GM12872 (cell line): ENCODE data around the gene HOMEZ.
A peak's percentile ranks its signal among the peaks of the same experiment; 100 is the strongest.

Experiments used
- TF ChIP-seq, protein P1 (sequence below): IDR thresholded peaks from 3 replicates; pipeline ENCODE4 v1.5.1; 2011; ENCODE audit warnings: low read depth, mild to moderate bottlenecking, low read length, moderate library complexity; ENCODE audit not compliant: insufficient read depth

Gene HOMEZ, protein sequence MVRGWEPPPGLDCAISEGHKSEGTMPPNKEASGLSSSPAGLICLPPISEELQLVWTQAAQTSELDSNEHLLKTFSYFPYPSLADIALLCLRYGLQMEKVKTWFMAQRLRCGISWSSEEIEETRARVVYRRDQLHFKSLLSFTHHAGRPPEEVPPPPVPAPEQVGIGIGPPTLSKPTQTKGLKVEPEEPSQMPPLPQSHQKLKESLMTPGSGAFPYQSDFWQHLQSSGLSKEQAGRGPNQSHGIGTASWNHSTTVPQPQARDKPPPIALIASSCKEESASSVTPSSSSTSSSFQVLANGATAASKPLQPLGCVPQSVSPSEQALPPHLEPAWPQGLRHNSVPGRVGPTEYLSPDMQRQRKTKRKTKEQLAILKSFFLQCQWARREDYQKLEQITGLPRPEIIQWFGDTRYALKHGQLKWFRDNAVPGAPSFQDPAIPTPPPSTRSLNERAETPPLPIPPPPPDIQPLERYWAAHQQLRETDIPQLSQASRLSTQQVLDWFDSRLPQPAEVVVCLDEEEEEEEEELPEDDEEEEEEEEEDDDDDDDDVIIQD

DNA sequence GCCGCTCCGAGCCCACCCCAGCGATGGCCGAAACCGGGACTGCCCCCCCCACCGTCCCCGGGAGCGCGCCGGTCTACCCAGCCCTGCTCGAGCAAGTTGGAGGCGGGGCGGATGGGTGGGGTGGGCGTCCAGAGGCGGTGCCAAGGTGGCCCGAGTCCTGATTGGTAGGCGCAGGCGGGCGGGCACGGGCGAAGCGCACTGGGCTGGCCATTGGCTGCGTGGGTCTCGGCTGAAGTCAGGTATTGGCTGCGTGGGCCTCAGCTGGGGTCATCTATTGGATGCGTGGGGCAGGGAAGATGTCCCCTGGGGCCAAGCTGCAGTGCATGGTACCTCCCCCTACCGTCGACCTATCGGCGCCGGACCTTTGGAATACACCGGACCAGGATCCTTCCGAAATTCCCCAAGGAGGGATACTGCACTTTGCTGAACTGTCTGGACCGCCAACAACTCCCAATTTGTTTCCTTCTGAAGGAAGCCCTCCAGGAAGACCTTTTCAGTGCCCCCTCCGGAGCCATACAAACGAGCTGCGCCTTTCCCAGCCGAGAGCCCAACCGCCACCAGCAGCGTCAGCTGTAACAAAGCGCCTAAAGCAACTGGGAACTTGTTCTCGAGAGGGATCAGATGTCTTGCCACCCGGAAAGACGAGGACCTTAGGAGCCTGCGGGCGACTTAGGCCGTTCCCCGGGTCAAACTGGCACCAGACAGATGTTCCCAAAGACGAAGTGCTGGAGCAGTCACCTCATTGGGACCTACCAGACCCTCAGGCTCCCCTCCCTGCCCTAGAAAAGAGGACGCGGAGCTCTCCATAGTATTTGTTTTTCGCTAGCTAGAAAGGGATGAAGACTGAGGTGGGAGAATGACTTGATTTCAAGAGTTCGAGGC is at the start of gene HOMEZ:
TSS of gene HOMEZ (minus strand) at position 113 of the 882 bp plus-strand sequence. CDS start 180 bp downstream, outside the sequence.
- TF ChIP-seq, protein P1, sequence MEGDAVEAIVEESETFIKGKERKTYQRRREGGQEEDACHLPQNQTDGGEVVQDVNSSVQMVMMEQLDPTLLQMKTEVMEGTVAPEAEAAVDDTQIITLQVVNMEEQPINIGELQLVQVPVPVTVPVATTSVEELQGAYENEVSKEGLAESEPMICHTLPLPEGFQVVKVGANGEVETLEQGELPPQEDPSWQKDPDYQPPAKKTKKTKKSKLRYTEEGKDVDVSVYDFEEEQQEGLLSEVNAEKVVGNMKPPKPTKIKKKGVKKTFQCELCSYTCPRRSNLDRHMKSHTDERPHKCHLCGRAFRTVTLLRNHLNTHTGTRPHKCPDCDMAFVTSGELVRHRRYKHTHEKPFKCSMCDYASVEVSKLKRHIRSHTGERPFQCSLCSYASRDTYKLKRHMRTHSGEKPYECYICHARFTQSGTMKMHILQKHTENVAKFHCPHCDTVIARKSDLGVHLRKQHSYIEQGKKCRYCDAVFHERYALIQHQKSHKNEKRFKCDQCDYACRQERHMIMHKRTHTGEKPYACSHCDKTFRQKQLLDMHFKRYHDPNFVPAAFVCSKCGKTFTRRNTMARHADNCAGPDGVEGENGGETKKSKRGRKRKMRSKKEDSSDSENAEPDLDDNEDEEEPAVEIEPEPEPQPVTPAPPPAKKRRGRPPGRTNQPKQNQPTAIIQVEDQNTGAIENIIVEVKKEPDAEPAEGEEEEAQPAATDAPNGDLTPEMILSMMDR: no peak

DNA sequence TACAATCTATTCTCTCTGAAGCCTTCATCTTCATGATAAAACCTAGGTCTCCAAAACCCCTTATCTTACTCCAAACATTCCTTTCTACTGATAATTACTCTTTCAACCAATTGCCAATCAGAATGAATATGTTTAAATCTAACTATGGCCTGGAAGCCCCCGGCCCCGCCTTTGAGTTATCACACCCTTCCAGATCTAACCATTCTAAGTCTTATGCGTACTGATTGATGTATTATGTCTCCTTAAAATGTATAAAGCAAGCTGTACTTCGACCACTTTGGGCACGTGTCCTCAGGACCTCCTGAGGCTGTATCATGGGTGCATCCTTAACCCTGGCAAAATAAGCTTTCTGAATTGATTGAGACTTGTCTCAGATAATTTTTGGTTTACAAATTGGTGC is 49.7 kb upstream of the HOMEZ start:
- TF ChIP-seq, protein P1: no peak

DNA sequence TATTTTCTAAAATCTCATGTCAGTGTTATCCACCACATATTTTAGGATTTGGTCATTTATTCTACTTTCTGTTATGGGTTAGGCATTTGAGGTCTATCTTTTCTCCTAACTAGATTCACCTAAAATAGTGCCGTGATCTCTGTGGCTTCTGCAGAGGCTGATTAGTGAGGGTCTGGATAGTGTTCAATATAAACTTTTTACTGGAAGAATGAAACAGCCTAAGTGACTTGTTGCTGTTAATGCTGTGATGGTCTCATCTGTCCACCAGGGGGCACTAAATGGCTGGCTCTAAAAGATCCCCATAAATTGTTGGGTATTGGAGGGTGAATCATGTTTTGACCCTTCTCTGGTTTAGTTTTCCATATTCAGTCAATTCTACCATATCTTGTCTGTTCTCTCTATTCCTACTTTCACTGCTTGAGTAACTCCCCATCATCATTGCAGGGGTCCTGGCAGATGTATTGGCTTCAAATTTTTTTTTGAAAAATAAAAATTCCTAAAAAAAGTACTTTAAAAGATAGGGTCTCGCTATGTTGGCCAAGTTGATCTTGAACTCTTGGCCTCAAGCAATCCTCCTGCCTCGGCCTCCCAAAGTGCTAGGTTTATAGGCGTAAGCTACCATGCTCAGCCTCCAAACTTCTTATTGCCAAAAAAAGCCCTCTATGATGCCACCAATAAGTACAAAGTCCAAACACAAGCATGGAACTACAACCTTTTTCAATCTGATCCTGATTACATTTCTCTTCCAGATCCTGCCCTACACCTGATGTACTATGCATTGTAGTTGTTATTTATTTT is 42.2 kb upstream of the HOMEZ start:
- TF ChIP-seq, protein P1: peak; percentile 85

DNA sequence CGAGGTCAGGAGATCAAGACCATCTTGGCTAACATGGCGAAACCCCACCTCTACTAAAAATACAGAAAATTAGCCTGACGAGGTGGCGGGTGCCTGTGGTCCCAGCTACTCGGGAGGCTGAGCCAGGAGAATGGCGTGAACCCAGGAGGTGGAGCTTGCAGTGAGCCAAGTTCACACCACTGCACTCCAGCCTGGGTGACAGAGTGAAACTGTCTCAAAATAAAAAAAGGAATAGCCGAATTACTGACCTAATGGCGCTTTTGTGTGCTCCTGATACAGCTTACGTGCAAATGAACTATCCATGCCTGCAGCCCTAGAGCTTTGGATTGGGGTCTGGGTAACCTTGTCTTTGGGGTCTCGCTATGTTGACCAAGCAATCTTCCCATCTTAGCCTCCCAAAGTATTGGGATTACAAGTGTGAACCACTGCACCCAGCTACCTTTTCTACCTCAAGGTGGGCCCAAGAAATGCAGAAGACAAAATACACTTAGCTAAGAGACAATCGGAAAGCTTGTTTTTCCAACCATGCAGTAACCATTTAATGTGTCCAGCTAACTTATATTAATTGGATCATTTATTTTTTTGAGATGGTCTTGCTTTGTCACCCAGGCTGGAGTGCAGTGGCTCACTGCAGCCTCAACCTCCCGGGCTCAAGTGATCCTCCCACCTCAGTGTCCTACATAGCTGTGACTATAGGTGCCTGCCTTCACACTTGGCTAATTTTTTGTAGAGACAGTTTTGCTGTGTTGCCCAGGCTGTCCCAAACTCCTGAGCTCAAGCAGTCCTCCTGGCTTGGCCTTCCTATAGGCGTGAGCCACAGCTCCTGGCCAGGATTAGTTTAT is 40.8 kb upstream of the HOMEZ start:
- TF ChIP-seq, protein P1: no peak

DNA sequence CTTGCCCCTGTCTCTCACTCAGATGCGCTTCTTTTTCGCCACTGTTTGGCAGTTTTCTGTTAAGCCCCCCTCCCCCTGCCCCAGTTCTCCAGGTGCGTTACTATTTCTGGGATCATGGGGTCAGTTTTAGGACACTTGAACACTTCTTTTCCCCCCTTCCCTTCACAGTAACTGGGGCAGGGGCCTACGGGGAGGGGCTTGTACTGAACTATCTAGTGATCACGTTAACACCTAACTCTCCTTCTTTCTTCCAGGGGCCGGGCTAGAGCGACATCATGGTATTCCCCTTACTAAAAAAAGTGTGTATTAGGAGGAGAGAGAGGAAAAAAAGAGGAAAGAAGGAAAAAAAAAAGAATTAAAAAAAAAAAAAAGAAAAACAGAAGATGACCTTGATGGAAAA is 39.1 kb upstream of the HOMEZ start:
- TF ChIP-seq, protein P1: no peak

DNA sequence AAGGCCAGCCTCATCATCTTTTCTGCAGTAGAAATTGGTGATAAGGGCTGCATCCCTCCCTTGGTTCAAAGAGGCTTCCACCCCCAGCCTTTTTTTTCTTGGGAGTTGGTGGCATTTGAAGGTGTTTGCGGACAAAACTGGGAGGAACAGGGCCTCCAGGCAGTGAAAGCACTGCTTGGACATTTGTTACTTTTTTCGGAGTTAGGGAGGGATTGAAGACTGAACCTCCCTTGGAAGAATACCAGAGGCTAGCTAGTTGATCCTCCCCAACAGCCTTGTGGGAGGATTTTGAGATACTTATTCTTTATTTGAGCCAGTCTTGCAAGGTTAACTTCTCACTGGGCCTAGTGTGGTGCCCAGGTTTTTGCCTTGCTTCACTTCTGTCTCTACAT is 38.5 kb upstream of the HOMEZ start:
- TF ChIP-seq, protein P1: no peak
